B cell (primary cell): ENCODE results near the gene NDST1. TPM values are rescaled to one million over a fixed set of nuclear protein-coding genes. Genes with fewer than 3 reads are reported as not detected.

ENCODE experiments used
- ATAC-seq: fragments of 200-7000 bp; cut with Tn5 transposase; one replicate; pipeline ENCODE4 v1.10.0; 2021; ENCODE audit warnings: low read depth, mild to moderate bottlenecking, moderate number of reproducible peaks, moderate library complexity
- CTCF ChIA-PET: fragments of 350-600 bp; sonication (Branson Sonifier 250); formaldehyde crosslinking; loops from one replicate; lab custom pipeline; 2021; ENCODE audit warnings: antibody characterized with exemption, inconsistent platforms; lab: Charles Lee
- POLR2A ChIA-PET: fragments of 350-600 bp; sonication (Branson Sonifier 250); formaldehyde crosslinking; loops from one replicate; lab custom pipeline; 2021; ENCODE audit warnings: antibody characterized with exemption; lab: Charles Lee
- DNase-seq: peaks from one replicate; pipeline ENCODE4 v3.0.0; 2013
- H2AFZ ChIP-seq: 2 replicates; pipeline ENCODE4 v1.6.1; 2012; ENCODE audit warnings: mild to moderate bottlenecking, low read depth, low read length; ENCODE audit not compliant: insufficient read depth, poor library complexity, severe bottlenecking
- H3K27ac ChIP-seq, 2 donors: 1 replicate in 1 of 2; 2 replicates in 1 of 2; pipeline ENCODE4 v1.5.1; 2012 to 2013; ENCODE audit warnings: low read length in 2 of 2, mild to moderate bottlenecking in 2 of 2, moderate library complexity in 1 of 2
- H3K27me3 ChIP-seq, 4 experiments: fragments of 200-600 bp in 1 of 4; sonication (generic) in 1 of 4; replicated peaks in 1 of 4; 1 replicate in 2 of 4; 2 replicates in 2 of 4; pipeline versions ENCODE4 v1.6.1 to v1.7.0; 2013 to 2016; ENCODE audit warnings: low read length in 3 of 4, mild to moderate bottlenecking in 2 of 4, mixed read lengths in 1 of 4, moderate library complexity in 1 of 4; ENCODE audit not compliant: insufficient read depth in 4 of 4, control insufficient read depth in 3 of 4; ENCODE audit errors: control extremely low read depth in 1 of 4
- H3K36me3 ChIP-seq, 2 experiments: replicated peaks in 1 of 2; 1 replicate in 1 of 2; 2 replicates in 1 of 2; pipeline versions ENCODE4 v1.6.1 to v1.7.1; 2013; ENCODE audit warnings: low read length in 1 of 2; ENCODE audit not compliant: insufficient read depth in 2 of 2, control insufficient read depth in 1 of 2; ENCODE audit errors: control extremely low read depth in 1 of 2, extremely low read depth in 1 of 2
- H3K4me1 ChIP-seq, 2 donors: fragments of 200-600 bp in 1 of 2; sonication (generic) in 1 of 2; 1 replicate in 1 of 2; 2 replicates in 1 of 2; pipeline versions ENCODE4 v1.5.1 to v1.6.1; 2013 to 2017; ENCODE audit warnings: low read length in 2 of 2; ENCODE audit not compliant: control insufficient read depth in 2 of 2, insufficient read depth in 2 of 2
- H3K4me2 ChIP-seq: replicated peaks from 2 replicates; pipeline ENCODE3; 2012; ENCODE audit warnings: mild to moderate bottlenecking, low read depth, low read length; ENCODE audit not compliant: poor library complexity, severe bottlenecking
- H3K4me3 ChIP-seq, 5 experiments: fragments of 200-600 bp in 1 of 5; sonication (generic) in 1 of 5; 1 replicate in 3 of 5; 2 replicates in 2 of 5; pipeline versions ENCODE4 v1.5.1 to v1.7.0; 2011 to 2016; ENCODE audit warnings: low read length in 4 of 5, mild to moderate bottlenecking in 4 of 5, low read depth in 2 of 5, control low read depth in 1 of 5, moderate library complexity in 1 of 5; ENCODE audit not compliant: insufficient read depth in 1 of 5; ENCODE audit errors: control extremely low read depth in 1 of 5, extremely low read depth in 1 of 5
- H3K79me2 ChIP-seq: fragments of 200-600 bp; sonication (generic); one replicate; pipeline ENCODE4 v1.6.0; 2016; ENCODE audit warnings: low read length; ENCODE audit not compliant: control insufficient read depth, insufficient read depth
- H3K9ac ChIP-seq: fragments of 200-600 bp; sonication (generic); 2 replicates; pipeline ENCODE4 v1.6.1; 2017; ENCODE audit warnings: mild to moderate bottlenecking, low read length, moderate library complexity
- H3K9me3 ChIP-seq, 3 donors: one replicate each; pipeline versions ENCODE4 v1.6.1 to v1.7.1; 2013; ENCODE audit warnings: low read length in 2 of 3; ENCODE audit not compliant: control insufficient read depth in 2 of 3, insufficient read depth in 1 of 3; ENCODE audit errors: control extremely low read depth in 1 of 3
- H4K20me1 ChIP-seq: 2 replicates; pipeline ENCODE4 v1.6.0; 2012; ENCODE audit warnings: mild to moderate bottlenecking, low read length; ENCODE audit not compliant: insufficient read depth, control insufficient read depth, poor library complexity, severe bottlenecking
- H3K27ac Mint-ChIP-seq: one replicate; pipeline ENCODE4 v1.8.0; 2021; ENCODE audit warnings: mixed read lengths
- H3K27me3 Mint-ChIP-seq: one replicate; pipeline ENCODE4 v1.8.0; 2021; ENCODE audit warnings: mixed read lengths
- H3K4me1 Mint-ChIP-seq: one replicate; pipeline ENCODE4 v1.8.0; 2021; ENCODE audit warnings: mixed read lengths
- H3K4me3 Mint-ChIP-seq: one replicate; pipeline ENCODE4 v1.8.0; 2021; ENCODE audit warnings: mixed read lengths
- H3K9me3 Mint-ChIP-seq: one replicate; pipeline ENCODE4 v1.8.0; 2022; ENCODE audit warnings: mixed read lengths; ENCODE audit not compliant: insufficient read depth
- CTCF ChIP-seq: fragments of 200-600 bp; IDR thresholded peaks from one replicate; pipeline ENCODE4 v1.8.0; 2022; ENCODE audit warnings: antibody characterized with exemption, mild to moderate bottlenecking
- EZH2 ChIP-seq: IDR thresholded peaks from 2 replicates; pipeline ENCODE4 v1.6.1; 2012; ENCODE audit warnings: borderline replicate concordance, low read depth, mild to moderate bottlenecking, moderate library complexity, low read length; ENCODE audit not compliant: insufficient read depth, poor library complexity, severe bottlenecking
- WGBS: methylation state at CpG from one replicate; pipeline ENCODE4 v1.1.5; 2013; ENCODE audit warnings: missing lambda C conversion rate; ENCODE audit not compliant: insufficient coverage; 5-methylcytosine and 5-hydroxymethylcytosine counted together
- intact Hi-C: fragments of 100-400 bp; cut with micrococcal nuclease; formaldehyde crosslinking; loops from one replicate; pipeline ENCODE4 v1.10.0; 2022
- polyA plus RNA-seq: library from polyadenylated mRNA; depleted of rRNA; stranded (reverse); fragments of >200 nt; gene quantifications from 2 replicates; pipeline ENCODE4 v1.2.3, GENCODE V29; 2012
- total RNA-seq, 2 donors: library from RNA; stranded (reverse); fragments of 120-200 nt in 1 of 2; gene quantifications; 1 replicate in 1 of 2; 2 replicates in 1 of 2; pipeline versions ENCODE4 v1.2.3 to v1.2.4, GENCODE V29; 2013 to 2022

The NDST1 gene
- total and polyA plus RNA-seq, 2 donors (not counting 1 experiment from before 2014, with no cell fraction given), result 4.3 to 7.0 TPM

GRCh38 chr5:150593996-150594395 lies 86.1 kb downstream of the NDST1 start:
- Histone ChIP-seq H3K4me3 (no peak overlapping the region), H3K4me2 (no peak overlapping the region), H3K4me1 (no peaks in the 10 kb centered on the region), H2AFZ (no peak overlapping the region), H4K20me1 (no peaks in the 10 kb centered on the region), H3K36me3 (no peaks in the 10 kb centered on the region), H3K79me2 (no peaks in the 10 kb centered on the region), H3K9me3 (no peaks in the 10 kb centered on the region), H3K27me3 (no peaks in the 10 kb centered on the region), H3K9ac (no peak overlapping the region), H3K27ac (no peak overlapping the region)
- POLR2A ChIA-PET, result interaction anchor here (0.6 kb wide), 1 partner anchor 574 kb away, joined by 3 read pairs; no protein-coding TSS in a partner anchor
- ATAC-seq, result no peak
- CTCF ChIA-PET, result no interaction called here
- Mint-ChIP-seq H3K27me3 (no peaks in the 10 kb centered on the region), H3K4me1 (peaks cover 3% of the 10 kb centered on the region), H3K4me3 (no peak overlapping the region), H3K27ac (no peak overlapping the region), H3K9me3 (no peaks in the 10 kb centered on the region)
- 96% methylated on average over 7 of the region's 7 CpGs for WGBS
- DNase-seq, result no peak
- intact Hi-C loops, result no loop called here
- TF ChIP-seq CTCF (no peak), EZH2 (no peak)

GRCh38 chr5:150595466-150596031 lies 87.6 kb downstream of the NDST1 start:
- POLR2A ChIA-PET, result no interaction called here
- Histone ChIP-seq H3K9ac (no peak overlapping the region), H3K79me2 (no peaks in the 10 kb centered on the region), H3K36me3 (no peaks in the 10 kb centered on the region), H3K4me3 (no peak overlapping the region), H3K9me3 (no peaks in the 10 kb centered on the region), H3K4me2 (no peak overlapping the region), H3K27me3 (no peaks in the 10 kb centered on the region), H4K20me1 (no peaks in the 10 kb centered on the region), H3K27ac (no peak overlapping the region), H2AFZ (no peak overlapping the region), H3K4me1 (no peaks in the 10 kb centered on the region)
- no peak overlapping the region for H3K4me3 Mint-ChIP-seq
- ATAC-seq (no peak), DNase-seq (no peak)
- 69% methylated on average over 8 of the region's 12 CpGs for WGBS
- no peak overlapping the region for H3K27ac Mint-ChIP-seq
- H3K9me3 Mint-ChIP-seq, result no peaks in the 10 kb centered on the region
- H3K4me1 Mint-ChIP-seq, result peaks cover 3% of the 10 kb centered on the region
- CTCF ChIA-PET, result no interaction called here
- intact Hi-C loops, result no loop called here
- TF ChIP-seq EZH2 (no peak), CTCF (no peak)
- no peaks in the 10 kb centered on the region for H3K27me3 Mint-ChIP-seq
